ENCODE data around the gene ZNF385C. TPM values are rescaled to one million over a fixed set of nuclear protein-coding genes. Genes with fewer than 3 reads are reported as not detected.

Gene ZNF385C
- total RNA-seq, 1 donor from 2014 or later: 0.11 TPM

- no peak for ATAC-seq
- no peak for DNase-seq (ENCODE audit: missing footprints)
- intact Hi-C loops (cut with DNase I): no loop called here
Measured at GRCh38 chr17:42088736-42089135, 9.5 kb downstream of the ZNF385C start.

GRCh38 chr17:42087736-42088705 is 10.3 kb downstream of the ZNF385C start:
- DNase-seq (ENCODE audit: missing footprints) (no peak), ATAC-seq (no peak)
- intact Hi-C loops (cut with DNase I): no loop called here

- ATAC-seq (no peak), DNase-seq (ENCODE audit: missing footprints) (no peak)
- intact Hi-C loops (cut with DNase I): no loop called here
Measured at GRCh38 chr17:42087042-42087701, 11.1 kb downstream of the ZNF385C start.

- ATAC-seq (no peak), DNase-seq (ENCODE audit: missing footprints) (no peak)
- intact Hi-C loops (cut with DNase I): no loop called here
Measured at GRCh38 chr17:42081516-42082129, 16.6 kb downstream of the ZNF385C start.

GRCh38 chr17:42079541-42079940 is 18.7 kb downstream of the ZNF385C start:
- no peak for ATAC-seq
- no peak for DNase-seq (ENCODE audit: missing footprints)
- intact Hi-C loops (cut with DNase I): no loop called here

GRCh38 chr17:42078396-42079043 is 19.8 kb downstream of the ZNF385C start:
- no peak for ATAC-seq
- no peak for DNase-seq (ENCODE audit: missing footprints)
- intact Hi-C loops (cut with DNase I): no loop called here

- DNase-seq (ENCODE audit: missing footprints): no peak
- ATAC-seq: no peak
- intact Hi-C loops (cut with DNase I): no loop called here
Measured at GRCh38 chr17:42077755-42078154, 20.5 kb downstream of the ZNF385C start.

- DNase-seq (ENCODE audit: missing footprints) (no peak), ATAC-seq (no peak)
Measured at GRCh38 chr17:42076797-42077559, 21.3 kb downstream of the ZNF385C start.

GRCh38 chr17:42075789-42076188 is 22.5 kb downstream of the ZNF385C start:
- intact Hi-C loops (cut with DNase I): no loop called here
- ATAC-seq (no peak), DNase-seq (ENCODE audit: missing footprints) (no peak)

More at GRCh38 chr17:42076797-42077559, 21.3 kb downstream of the ZNF385C start:
- intact Hi-C loops (cut with DNase I): no loop called here

- DNase-seq (ENCODE audit: missing footprints): no peak
- intact Hi-C loops (cut with DNase I): no loop called here
- ATAC-seq: peak; percentile 37
Measured at GRCh38 chr17:42072323-42073187, 25.7 kb downstream of the ZNF385C start.

- no peak for ATAC-seq
- DNase-seq (ENCODE audit: missing footprints): no peak
- intact Hi-C loops (cut with DNase I): no loop called here
Measured at GRCh38 chr17:42071810-42072209, 26.5 kb downstream of the ZNF385C start.

- no peak for ATAC-seq
- intact Hi-C loops (cut with DNase I): no loop called here
Measured at GRCh38 chr17:42068979-42069378, 29.3 kb downstream of the ZNF385C start.

GRCh38 chr17:42067371-42068091 is 30.7 kb downstream of the ZNF385C start:
- intact Hi-C loops (cut with DNase I): no loop called here
- ATAC-seq (peak; percentile 29), DNase-seq (ENCODE audit: missing footprints) (no peak)

More at GRCh38 chr17:42068979-42069378, 29.3 kb downstream of the ZNF385C start:
- DNase-seq (ENCODE audit: missing footprints): no peak

- intact Hi-C loops (cut with DNase I): no loop called here
- DNase-seq (ENCODE audit: missing footprints) (no peak), ATAC-seq (no peak)
Measured at GRCh38 chr17:42065201-42065600, 33.1 kb downstream of the ZNF385C start.

- intact Hi-C loops (cut with DNase I): loop anchor here (5.0 kb wide), 1 partner anchor 35 kb away; no protein-coding TSS in a partner anchor
- DNase-seq (ENCODE audit: missing footprints) (no peak), ATAC-seq (no peak)
Measured at GRCh38 chr17:42062681-42063080, 35.6 kb downstream of the ZNF385C start.

- intact Hi-C loops (cut with DNase I): loop anchor here (5.0 kb wide), 1 partner anchor 35 kb away; no protein-coding TSS in a partner anchor
- ATAC-seq (no peak), DNase-seq (ENCODE audit: missing footprints) (no peak)
Measured at GRCh38 chr17:42061646-42062487, 36.4 kb downstream of the ZNF385C start.

All from Right ventricle myocardium inferior (tissue), 1 donor.